C4-2B (cell line): Measurements from ENCODE around the gene KRTAP1-5.

Source experiments
- H3K27ac ChIP-seq: fragments of 450-650 bp; 2 replicates; pipeline ENCODE4 v1.5.1; 2017
- CTCF ChIP-seq: fragments of 450-650 bp; conservative IDR thresholded peaks from 2 replicates; pipeline ENCODE4 v1.5.1; 2017; ENCODE audit warnings: mild to moderate bottlenecking
- ZFX ChIP-seq: fragments of 450-650 bp; IDR thresholded peaks from 2 replicates; pipeline ENCODE4 v1.6.1; 2017

The KRTAP1-5 gene

DNA sequence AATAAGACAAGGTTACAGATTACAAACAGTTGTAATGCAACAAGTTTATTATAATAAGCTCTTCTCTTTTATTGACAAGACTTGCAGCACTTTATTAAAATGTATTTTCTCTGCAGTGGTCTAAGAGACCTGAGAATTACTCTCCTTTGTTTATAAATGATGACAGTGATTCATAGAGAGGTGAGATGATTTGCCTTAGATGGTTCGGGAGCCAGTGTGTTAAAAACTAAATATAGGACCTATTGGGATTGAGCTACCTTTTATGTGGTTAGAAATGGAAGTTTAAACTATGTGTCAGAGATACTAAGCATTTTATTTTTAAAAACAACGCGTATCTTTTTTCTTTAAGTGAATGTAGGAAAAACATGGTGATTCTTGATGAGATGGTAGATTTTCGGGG, 30.2 kb downstream of the KRTAP1-5 start:
- H3K27ac ChIP-seq: no peak overlapping the region
- no peak for TF ChIP-seq CTCF
- TF ChIP-seq ZFX: no peak

GRCh38 chr17:40995116-40995515, 31.9 kb downstream of the KRTAP1-5 start:
- H3K27ac ChIP-seq: no peak overlapping the region
- TF ChIP-seq ZFX (no peak), CTCF (no peak)

DNA sequence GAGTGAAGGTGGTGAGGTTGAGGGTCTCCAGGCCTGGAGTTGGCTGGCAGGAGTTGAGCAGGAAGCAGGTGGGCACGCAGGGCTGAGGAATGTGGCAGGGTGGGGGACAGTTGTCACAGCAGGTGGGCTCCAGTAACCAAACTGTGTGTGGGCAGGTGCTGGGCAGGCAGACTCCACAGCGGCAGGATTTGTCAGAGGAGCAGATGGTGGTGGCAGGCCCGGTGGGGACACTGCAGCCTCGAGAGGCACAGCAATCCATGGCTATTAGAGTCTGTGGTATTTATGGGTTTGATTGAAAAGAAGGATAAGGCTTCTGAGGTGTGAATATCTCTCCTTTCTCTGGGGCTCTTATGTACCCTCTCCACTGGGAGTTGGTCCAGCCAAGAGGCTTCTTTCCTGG, 33.2 kb downstream of the KRTAP1-5 start, which contains the start of gene KRTAP3-3:
Gene KRTAP3-3, minus strand, starts transcription at position 326 of the 400 bp plus-strand sequence. Its CDS starts 67 bp downstream, at position 259.
- H3K27ac ChIP-seq: no peak within 1 kb of the TSS
- TF ChIP-seq CTCF: no peak

DNA sequence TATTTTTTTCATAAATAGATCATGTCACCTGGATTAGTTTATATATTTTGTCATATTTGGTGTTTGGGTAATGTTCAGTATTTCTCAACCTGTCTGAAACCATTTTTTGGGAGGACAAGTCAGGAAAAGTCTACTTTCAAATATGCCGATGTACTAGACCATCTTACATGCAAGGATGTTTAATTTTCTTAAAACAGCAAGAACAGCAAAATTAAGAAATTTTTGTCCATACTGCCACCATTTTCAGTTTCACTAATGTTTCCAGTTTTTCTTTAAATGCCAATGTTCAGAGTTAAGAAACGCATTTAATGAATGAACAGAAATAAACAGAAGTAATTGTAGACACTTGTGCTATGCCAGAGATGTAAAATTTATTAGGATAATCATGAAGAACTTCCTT, 33.9 kb downstream of the KRTAP1-5 start:
- H3K27ac ChIP-seq: no peak overlapping the region
- no peak for TF ChIP-seq CTCF
- TF ChIP-seq ZFX: no peak

DNA sequence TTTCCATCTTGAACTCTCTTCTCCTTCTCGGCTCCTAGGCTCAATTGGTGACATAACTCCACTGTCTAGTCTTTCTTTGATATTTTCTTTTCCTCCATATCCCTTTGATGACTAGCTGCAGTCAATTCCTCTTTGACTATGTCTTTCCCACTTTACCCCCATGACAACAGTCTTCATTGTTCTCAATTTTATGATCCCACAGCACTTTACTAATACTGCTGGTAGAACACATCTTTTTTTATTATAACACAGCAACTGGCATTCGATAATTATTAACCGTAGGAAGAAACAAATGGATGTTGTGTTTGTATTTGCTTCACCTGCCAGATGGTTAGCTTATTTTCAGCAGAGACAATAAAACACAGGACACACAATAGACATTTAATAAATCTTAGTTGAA, 34.3 kb downstream of the KRTAP1-5 start:
- TF ChIP-seq ZFX (no peak), CTCF (no peak)
- no peak overlapping the region for H3K27ac ChIP-seq

- no peak overlapping the region for H3K27ac ChIP-seq
- TF ChIP-seq ZFX (no peak), CTCF (no peak)
Observed at GRCh38 chr17:40986920-40987319, 40.1 kb downstream of the KRTAP1-5 start.

- no peak for TF ChIP-seq ZFX
- TF ChIP-seq CTCF: no peak
Observed at GRCh38 chr17:40984226-40984625, 42.8 kb downstream of the KRTAP1-5 start, which contains the start of gene KRT40. TSS of gene KRT40 (minus strand) at chr17:40984326. CDS start at chr17:40984273, 53 bp downstream.

More at GRCh38 chr17:40984226-40984625, 42.8 kb downstream of the KRTAP1-5 start, which contains the start of gene KRT40:
- H3K27ac ChIP-seq: no peak within 1 kb of the TSS
